H1 (cell line): ENCODE results near the gene GOLGB1. TPM values are rescaled to one million over a fixed set of nuclear protein-coding genes. Genes with fewer than 3 reads are reported as not detected.

Experiments used
- CTCF ChIA-PET: fragments of 300-600 bp; sonication (Branson Sonifier 250); formaldehyde crosslinking; loops from one replicate; lab custom pipeline; 2021; ENCODE audit not compliant: partially characterized antibody; lab: Charles Lee
- POLR2A ChIA-PET: fragments of 300-600 bp; sonication (Branson Sonifier 250); formaldehyde crosslinking; loops from one replicate; lab custom pipeline; 2021; ENCODE audit warnings: inconsistent platforms; ENCODE audit not compliant: partially characterized antibody; lab: Charles Lee
- DNase-seq, 2 experiments: peaks; one replicate each; pipeline versions ENCODE4 v3.0.0 to v3.0.0-alpha.2; 2010 to 2022; ENCODE audit warnings: low spot score in 2 of 2, low read depth in 1 of 2, mixed read lengths in 1 of 2
- FAIRE-seq: peaks from 2 replicates; lab custom pipeline; 2011; peaks lifted over from hg19 to GRCh38; lab: Jason Lieb, UNC
- H2AFZ ChIP-seq: 2 replicates; pipeline ENCODE4 v1.8.1; 2012; ENCODE audit warnings: low read length, inconsistent platforms
- H2AK5ac ChIP-seq: 2 replicates; pipeline ENCODE4 v1.6.1; 2013; ENCODE audit warnings: low read depth, low read length
- H2BK120ac ChIP-seq: replicated peaks from 2 replicates; pipeline ENCODE3; 2013; ENCODE audit warnings: low read depth, low read length, inconsistent platforms
- H2BK12ac ChIP-seq: 2 replicates; pipeline ENCODE4 v1.6.1; 2013; ENCODE audit warnings: low read depth, low read length
- H2BK15ac ChIP-seq: 2 replicates; pipeline ENCODE4 v1.6.1; 2013; ENCODE audit warnings: low read length
- H2BK20ac ChIP-seq: 2 replicates; pipeline ENCODE4 v1.6.1; 2013; ENCODE audit warnings: low read length
- H2BK5ac ChIP-seq: 2 replicates; pipeline ENCODE4 v1.6.1; 2013; ENCODE audit warnings: low read depth, low read length
- H3K14ac ChIP-seq: 2 replicates; pipeline ENCODE4 v1.6.1; 2013; ENCODE audit warnings: inconsistent platforms; ENCODE audit not compliant: insufficient read length
- H3K18ac ChIP-seq: 2 replicates; pipeline ENCODE4 v1.6.1; 2013; ENCODE audit warnings: low read length; ENCODE audit errors: extremely low read depth
- H3K23ac ChIP-seq: 2 replicates; pipeline ENCODE4 v1.6.1; 2013; ENCODE audit warnings: inconsistent platforms; ENCODE audit not compliant: insufficient read length
- H3K23me2 ChIP-seq: 2 replicates; pipeline ENCODE4 v1.6.1; 2013; ENCODE audit warnings: low read depth, low read length
- H3K27ac ChIP-seq: 2 replicates; pipeline ENCODE4 v1.6.1; 2011; ENCODE audit warnings: low read depth, low read length, inconsistent platforms
- H3K27me3 ChIP-seq, 4 experiments: replicated peaks in 1 of 4; 1 replicate in 1 of 4; 2 replicates in 3 of 4; pipeline versions ENCODE4 v1.6.1 to v1.8.1; 2011 to 2013; ENCODE audit warnings: low read length in 3 of 4, mild to moderate bottlenecking in 3 of 4, inconsistent platforms in 2 of 4, mixed read lengths in 2 of 4, moderate library complexity in 1 of 4; ENCODE audit not compliant: control insufficient read depth in 3 of 4, insufficient read depth in 3 of 4; ENCODE audit errors: extremely low read depth in 1 of 4
- H3K36me3 ChIP-seq, 4 experiments: 2 replicates each; pipeline versions ENCODE4 v1.6.1 to v1.8.1; 2011 to 2013; ENCODE audit warnings: mild to moderate bottlenecking in 4 of 4, low read length in 3 of 4, moderate library complexity in 2 of 4, control low read depth in 1 of 4, inconsistent platforms in 1 of 4; ENCODE audit not compliant: insufficient read depth in 4 of 4, control insufficient read depth in 2 of 4
- H3K4ac ChIP-seq: replicated peaks from 2 replicates; pipeline ENCODE3; 2013; ENCODE audit warnings: low read length, low read depth, mixed read lengths, inconsistent platforms; ENCODE audit not compliant: insufficient read length
- H3K4me1 ChIP-seq, 4 experiments: replicated peaks in 1 of 4; 1 replicate in 1 of 4; 2 replicates in 3 of 4; pipeline versions ENCODE4 v1.6.1 to v1.8.1; 2011 to 2013; ENCODE audit warnings: low read length in 3 of 4, inconsistent platforms in 2 of 4, mixed read lengths in 1 of 4; ENCODE audit not compliant: insufficient read depth in 4 of 4, control insufficient read depth in 3 of 4
- H3K4me2 ChIP-seq, 2 experiments: 2 replicates each; pipeline versions ENCODE4 v1.6.1 to v1.8.1; 2011 to 2013; ENCODE audit warnings: low read depth in 2 of 2, low read length in 2 of 2, control low read depth in 1 of 2, inconsistent platforms in 1 of 2, mild to moderate bottlenecking in 1 of 2; ENCODE audit not compliant: insufficient read depth in 1 of 2
- H3K4me3 ChIP-seq, 4 experiments: fragments of 200-600, 300-600 bp in 1 of 4; sonication (generic), shearing (Covaris generic), sonication (Bioruptor Twin) in 1 of 4; 2 replicates each; pipeline versions ENCODE4 v1.5.1 to v1.8.1; 2011 to 2016; ENCODE audit warnings: low read length in 4 of 4, low read depth in 3 of 4, control low read depth in 2 of 4, inconsistent platforms in 2 of 4, mild to moderate bottlenecking in 2 of 4, mixed read lengths in 1 of 4, moderate library complexity in 1 of 4; ENCODE audit not compliant: insufficient read depth in 2 of 4; ENCODE audit errors: extremely low read depth in 1 of 4
- H3K56ac ChIP-seq: replicated peaks from 2 replicates; pipeline ENCODE3; 2013; ENCODE audit warnings: low read depth, mild to moderate bottlenecking, mixed read lengths, low read length, inconsistent platforms; ENCODE audit not compliant: insufficient read length
- H3K79me1 ChIP-seq: 2 replicates; pipeline ENCODE4 v1.6.1; 2013; ENCODE audit warnings: low read depth, low read length, control low read depth
- H3K79me2 ChIP-seq, 2 experiments: 2 replicates each; pipeline versions ENCODE4 v1.6.1 to v1.8.1; 2012 to 2013; ENCODE audit warnings: low read length in 2 of 2, mild to moderate bottlenecking in 2 of 2, inconsistent platforms in 1 of 2; ENCODE audit not compliant: insufficient read depth in 2 of 2, control insufficient read depth in 1 of 2
- H3K9ac ChIP-seq, 4 experiments: replicated peaks in 1 of 4; 1 replicate in 1 of 4; 2 replicates in 3 of 4; pipeline versions ENCODE4 v1.6.1 to v1.8.1; 2011 to 2013; ENCODE audit warnings: low read depth in 3 of 4, low read length in 3 of 4, control low read depth in 2 of 4, mild to moderate bottlenecking in 2 of 4, moderate library complexity in 2 of 4, inconsistent platforms in 1 of 4; ENCODE audit errors: extremely low read depth in 1 of 4
- H3K9me3 ChIP-seq, 2 experiments: 2 replicates each; pipeline versions ENCODE4 v1.6.1 to v1.8.1; 2012 to 2013; ENCODE audit warnings: mild to moderate bottlenecking in 2 of 2, moderate library complexity in 2 of 2, control low read depth in 1 of 2, inconsistent platforms in 1 of 2, low read depth in 1 of 2, low read length in 1 of 2, mixed read lengths in 1 of 2; ENCODE audit not compliant: insufficient read depth in 2 of 2
- H4K20me1 ChIP-seq, 2 experiments: replicated peaks in 1 of 2; 2 replicates each; pipeline versions ENCODE3 to v1.8.1; 2011 to 2013; ENCODE audit warnings: inconsistent platforms in 2 of 2, low read length in 2 of 2, mild to moderate bottlenecking in 1 of 2; ENCODE audit not compliant: insufficient read depth in 2 of 2, control insufficient read depth in 1 of 2
- H4K5ac ChIP-seq: 2 replicates; pipeline ENCODE4 v1.6.1; 2013; ENCODE audit warnings: low read length, low read depth, mixed read lengths, inconsistent platforms; ENCODE audit not compliant: insufficient read length
- H4K8ac ChIP-seq: 2 replicates; pipeline ENCODE4 v1.8.0; 2013; ENCODE audit warnings: mild to moderate bottlenecking, moderate library complexity, low read length, inconsistent platforms; ENCODE audit not compliant: insufficient read depth; ENCODE audit errors: extremely low read depth
- H4K91ac ChIP-seq: replicated peaks from 2 replicates; pipeline ENCODE3; 2013; ENCODE audit warnings: low read length, mixed read lengths, inconsistent platforms; ENCODE audit not compliant: insufficient read length
- ASH2L ChIP-seq: fragments of 200-600, 300-600 bp; sonication (generic); IDR thresholded peaks from one replicate; pipeline ENCODE4 v1.7.1; 2017; ENCODE audit warnings: low read length
- ATF3 ChIP-seq: IDR thresholded peaks from 2 replicates; pipeline ENCODE4 v1.6.1; 2011; ENCODE audit warnings: low read depth, mild to moderate bottlenecking, low read length; ENCODE audit not compliant: insufficient read depth
- BRCA1 ChIP-seq: IDR thresholded peaks from 2 replicates; pipeline ENCODE4 v1.6.1; 2012; ENCODE audit warnings: low read depth, low read length, improper control_type of control experiment
- CHD2 ChIP-seq: IDR thresholded peaks from 2 replicates; pipeline ENCODE4 v1.6.1; 2012; ENCODE audit warnings: low read length, improper control_type of control experiment
- EP300 ChIP-seq, 2 experiments: IDR thresholded peaks; 1 replicate in 1 of 2; 2 replicates in 1 of 2; pipeline ENCODE4 v1.6.1; 2011 to 2012; ENCODE audit warnings: low read depth in 2 of 2, low read length in 2 of 2, mild to moderate bottlenecking in 2 of 2, borderline replicate concordance in 1 of 2, inconsistent platforms in 1 of 2, moderate library complexity in 1 of 2
- HDAC2 ChIP-seq, 2 experiments: fragments of 300-600 bp in 1 of 2; sonication (generic) in 1 of 2; IDR thresholded peaks; 2 replicates each; pipeline ENCODE4 v1.6.1; 2011 to 2012; ENCODE audit warnings: low read depth in 2 of 2, low read length in 2 of 2, mild to moderate bottlenecking in 2 of 2, moderate library complexity in 2 of 2, borderline replicate concordance in 1 of 2, inconsistent platforms in 1 of 2
- HDAC6 ChIP-seq: IDR thresholded peaks from one replicate; pipeline ENCODE4 v1.7.1; 2012; ENCODE audit warnings: low read depth, mild to moderate bottlenecking, inconsistent platforms, low read length, moderate library complexity
- POLR2A ChIP-seq, 2 experiments: IDR thresholded peaks; 1 replicate in 1 of 2; 2 replicates in 1 of 2; pipeline ENCODE4 v1.6.1; 2011; ENCODE audit warnings: low read depth in 2 of 2, low read length in 2 of 2, mild to moderate bottlenecking in 2 of 2; ENCODE audit errors: control extremely low read depth in 1 of 2
- RBBP5 ChIP-seq: IDR thresholded peaks from 2 replicates; pipeline ENCODE4 v1.7.1; 2012; ENCODE audit warnings: low read depth, mild to moderate bottlenecking, inconsistent platforms, low read length, moderate library complexity, borderline replicate concordance
- RFX5 ChIP-seq: IDR thresholded peaks from 2 replicates; pipeline ENCODE4 v1.6.1; 2011; ENCODE audit warnings: low read depth, low read length, improper control_type of control experiment, borderline replicate concordance
- SP1 ChIP-seq: IDR thresholded peaks from 2 replicates; pipeline ENCODE4 v1.6.1; 2011; ENCODE audit warnings: low read depth, low read length
- SRF ChIP-seq: IDR thresholded peaks from 2 replicates; pipeline ENCODE4 v1.6.1; 2011; ENCODE audit warnings: mild to moderate bottlenecking, low read depth, low read length, moderate library complexity
- WGBS, 2 experiments: shearing (Covaris generic) in 1 of 2; methylation state at CpG; one replicate each; pipeline versions ENCODE4 v1.1.6 to v1.1.7; 2013 to 2015; ENCODE audit warnings: low lambda C conversion rate in 2 of 2, mixed read lengths in 2 of 2, inconsistent platforms in 1 of 2, low coverage in 1 of 2, missing lambda C conversion rate in 1 of 2; ENCODE audit not compliant: insufficient replicate concordance in 2 of 2, insufficient coverage in 1 of 2, insufficient read length in 1 of 2; ENCODE audit errors: extremely low coverage in 1 of 2, missing lambda C conversion rate in 1 of 2; 5-methylcytosine and 5-hydroxymethylcytosine counted together
- polyA plus RNA-seq, 7 experiments: library from polyadenylated mRNA; depleted of rRNA in 3 of 7; stranded (reverse) in 5 of 7; unstranded in 2 of 7; fragments of >200 nt in 5 of 7; fragments of 200-250 nt in 2 of 7; gene quantifications; 1 replicate in 5 of 7; 2 replicates in 1 of 7; 4 replicates in 1 of 7; pipeline versions ENCODE4 v1.2.1 to v1.2.3, GENCODE V29; 2011 to 2013; ENCODE audit warnings: missing spikeins in 2 of 7, mixed read lengths in 2 of 7
- total RNA-seq: library from RNA; stranded (reverse); fragmentation: NEBNext Ultra II Directional; extraction: Animal tissue kit (Norgen Biotek cat#: 25700); gene quantifications from 2 replicates; pipeline ENCODE4 v1.2.1, GENCODE V29; 2021

GOLGB1 gene
- total and polyA plus RNA-seq, 2 of the 8 experiments (the other 6 are each of a cell fraction or from before 2014, with no cell fraction given) = 5.9 to 28.5 TPM

- ChIA-PET POLR2A (no interaction called here), CTCF (no interaction called here)
- no peak overlapping the region for H3K56ac ChIP-seq
- DNase-seq = no peak
- no peak overlapping the region for H3K9ac ChIP-seq
- H2AK5ac ChIP-seq = no peak overlapping the region
- H3K23ac ChIP-seq = no peak overlapping the region
- H4K20me1 ChIP-seq = no peaks in the 10 kb centered on the region
- H3K4me2 ChIP-seq = no peak overlapping the region
- H2BK5ac ChIP-seq = no peak overlapping the region
- H3K4me3 ChIP-seq = no peak overlapping the region
- no peak overlapping the region for H2BK12ac ChIP-seq
- no peak for FAIRE-seq
- WGBS, 2 experiments = 92% methylated on average over 5 of the region's 5 CpGs; no CpG with 5 or more reads in 1 of the 2 experiments
- no peak overlapping the region for H4K5ac ChIP-seq
- no peaks in the 10 kb centered on the region for H3K79me1 ChIP-seq
- H2BK120ac ChIP-seq = no peak overlapping the region
- no peak overlapping the region for H3K4ac ChIP-seq
- no peaks in the 10 kb centered on the region for H3K23me2 ChIP-seq
- H3K27ac ChIP-seq = no peak overlapping the region
- H2BK15ac ChIP-seq = no peak overlapping the region
- H2AFZ ChIP-seq = no peak overlapping the region
- peaks cover 13 to 53% (median 38%) of the 10 kb centered on the region in 4 experiments for H3K36me3 ChIP-seq
- H3K9me3 ChIP-seq = 0 out of 4 replicates have a peak, but pooled peaks cover 0 to 2% of the 10 kb centered on the region in 2 experiments
- H3K27me3 ChIP-seq = no peaks in the 10 kb centered on the region
- no peaks in the 10 kb centered on the region for H3K4me1 ChIP-seq
- no peak overlapping the region for H2BK20ac ChIP-seq
- no peak overlapping the region for H4K8ac ChIP-seq
- no peak overlapping the region for H4K91ac ChIP-seq
- H3K18ac ChIP-seq = no peak overlapping the region
- no peak overlapping the region for H3K14ac ChIP-seq
- no peaks in the 10 kb centered on the region for H3K79me2 ChIP-seq
- no peak for TF ChIP-seq HDAC6
- TF ChIP-seq BRCA1 = no peak
- no peak for TF ChIP-seq ATF3
- no peak for TF ChIP-seq RBBP5
- TF ChIP-seq SRF = no peak
- no peak for TF ChIP-seq RFX5
- no peak for TF ChIP-seq CHD2
- TF ChIP-seq HDAC2 (IDR thresholded peaks at IDR 0.05; ENCODE audit: borderline replicate concordance in 1 of 2, low read depth in 2 of 2, low read length in 2 of 2) = no peak
- TF ChIP-seq SP1 = no peak
- no peak for TF ChIP-seq ASH2L
- TF ChIP-seq POLR2A (IDR thresholded peaks at IDR 0.05; ENCODE audit: control extremely low read depth in 1 of 2, low read depth in 2 of 2, low read length in 2 of 2) = no peak
- TF ChIP-seq EP300 (IDR thresholded peaks at IDR 0.05; ENCODE audit: borderline replicate concordance in 1 of 2, low read depth in 2 of 2, low read length in 2 of 2) = no peak
Measured at GRCh38 chr3:121719423-121719822, 30.1 kb downstream of the GOLGB1 start.
